ENCODE data around the gene CCL26. TPM values are rescaled to one million over a fixed set of nuclear protein-coding genes. Genes with fewer than 3 reads are reported as not detected.

The CCL26 gene
- total RNA-seq, 1 experiment from 2014 or later: not detected

GRCh38 chr7:75811894-75812678 lies 40.1 kb upstream of the CCL26 start:
- H3K27me3 ChIP-seq (ENCODE audit: insufficient read depth, low read depth): peaks cover 11% of the 10 kb centered on the region
- H3K4me3 ChIP-seq: no peak overlapping the region
- H3K27ac ChIP-seq: no peak overlapping the region
- no peaks in the 10 kb centered on the region for H3K9me2 ChIP-seq (ENCODE audit: insufficient read depth)
- ChIA-PET POLR2A (ENCODE audit: unreplicated experiment) (interaction anchor here (0.6 to 0.7 kb wide), 2 partner anchors 57 to 59 kb away, joined by 3 read pairs; no protein-coding TSS in a partner anchor), CTCF (interaction anchor here (0.7 kb wide), 1 partner anchor 366 kb away, joined by 3 read pairs; no protein-coding TSS in a partner anchor)
- no peaks in the 10 kb centered on the region for H4K20me1 ChIP-seq (ENCODE audit: insufficient read depth)
- no peaks in the 10 kb centered on the region for H3K79me2 ChIP-seq (ENCODE audit: low read depth)
- H2AFZ ChIP-seq: no peak overlapping the region
- TF ChIP-seq, protein P1, sequence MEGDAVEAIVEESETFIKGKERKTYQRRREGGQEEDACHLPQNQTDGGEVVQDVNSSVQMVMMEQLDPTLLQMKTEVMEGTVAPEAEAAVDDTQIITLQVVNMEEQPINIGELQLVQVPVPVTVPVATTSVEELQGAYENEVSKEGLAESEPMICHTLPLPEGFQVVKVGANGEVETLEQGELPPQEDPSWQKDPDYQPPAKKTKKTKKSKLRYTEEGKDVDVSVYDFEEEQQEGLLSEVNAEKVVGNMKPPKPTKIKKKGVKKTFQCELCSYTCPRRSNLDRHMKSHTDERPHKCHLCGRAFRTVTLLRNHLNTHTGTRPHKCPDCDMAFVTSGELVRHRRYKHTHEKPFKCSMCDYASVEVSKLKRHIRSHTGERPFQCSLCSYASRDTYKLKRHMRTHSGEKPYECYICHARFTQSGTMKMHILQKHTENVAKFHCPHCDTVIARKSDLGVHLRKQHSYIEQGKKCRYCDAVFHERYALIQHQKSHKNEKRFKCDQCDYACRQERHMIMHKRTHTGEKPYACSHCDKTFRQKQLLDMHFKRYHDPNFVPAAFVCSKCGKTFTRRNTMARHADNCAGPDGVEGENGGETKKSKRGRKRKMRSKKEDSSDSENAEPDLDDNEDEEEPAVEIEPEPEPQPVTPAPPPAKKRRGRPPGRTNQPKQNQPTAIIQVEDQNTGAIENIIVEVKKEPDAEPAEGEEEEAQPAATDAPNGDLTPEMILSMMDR (conservative IDR thresholded peaks at IDR 0.05): no peak
- TF ChIP-seq EZH2 (IDR thresholded peaks at IDR 0.05; ENCODE audit: low read depth): no peak
- H3F3A ChIP-seq (ENCODE audit: insufficient read depth, low read depth): no peaks in the 10 kb centered on the region
- no peaks in the 10 kb centered on the region for H3K9me3 ChIP-seq (ENCODE audit: insufficient read depth, low read depth)
- H3K36me3 ChIP-seq (ENCODE audit: low read depth): no peaks in the 10 kb centered on the region
- H3K4me1 ChIP-seq (replicated peaks; ENCODE audit: insufficient read depth): no peaks in the 10 kb centered on the region
- intact Hi-C loops (cut with micrococcal nuclease; ENCODE audit: unreplicated experiment): no loop called here
- H3K4me2 ChIP-seq: no peak overlapping the region
- no peak for DNase-seq
- no TSS peak for BruUV-seq (replicated peaks)

- Histone ChIP-seq H3F3A (ENCODE audit: insufficient read depth, low read depth) (no peaks in the 10 kb centered on the region), H3K9me3 (ENCODE audit: insufficient read depth, low read depth) (peaks cover 6% of the 10 kb centered on the region; the same call in 1 of the 2 replicates), H3K79me2 (ENCODE audit: low read depth) (no peaks in the 10 kb centered on the region), H3K27me3 (ENCODE audit: insufficient read depth, low read depth) (peaks cover 2% of the 10 kb centered on the region; the same call in 1 of the 2 replicates), H2AFZ (no peak overlapping the region), H3K4me3 (no peak overlapping the region), H3K4me1 (replicated peaks; ENCODE audit: insufficient read depth) (no peaks in the 10 kb centered on the region), H4K20me1 (ENCODE audit: insufficient read depth) (no peaks in the 10 kb centered on the region), H3K36me3 (ENCODE audit: low read depth) (no peaks in the 10 kb centered on the region), H3K9me2 (ENCODE audit: insufficient read depth) (no peaks in the 10 kb centered on the region), H3K4me2 (no peak overlapping the region), H3K27ac (no peak overlapping the region)
- no peak for DNase-seq
- POLR2A ChIA-PET (ENCODE audit: unreplicated experiment): no interaction called here
- intact Hi-C loops (cut with micrococcal nuclease; ENCODE audit: unreplicated experiment): no loop called here
- CTCF ChIA-PET: no interaction called here
- no TSS peak for BruUV-seq (replicated peaks)
- TF ChIP-seq, protein P1 (conservative IDR thresholded peaks at IDR 0.05): no peak
- TF ChIP-seq EZH2 (IDR thresholded peaks at IDR 0.05; ENCODE audit: low read depth): no peak
These were observed 37.4 kb upstream of the CCL26 start for GRCh38 chr7:75809396-75809795.

- ChIA-PET POLR2A (ENCODE audit: unreplicated experiment) (no interaction called here), CTCF (no interaction called here)
- no peaks in the 10 kb centered on the region for H3K4me1 ChIP-seq (replicated peaks; ENCODE audit: insufficient read depth)
- H3K9me3 ChIP-seq (ENCODE audit: insufficient read depth, low read depth): peaks cover 6% of the 10 kb centered on the region; the same call in 1 of the 2 replicates
- no peak overlapping the region for H3K4me3 ChIP-seq
- no peaks in the 10 kb centered on the region for H3K9me2 ChIP-seq (ENCODE audit: insufficient read depth)
- no peaks in the 10 kb centered on the region for H4K20me1 ChIP-seq (ENCODE audit: insufficient read depth)
- H2AFZ ChIP-seq: no peak overlapping the region
- no peaks in the 10 kb centered on the region for H3K27me3 ChIP-seq (ENCODE audit: insufficient read depth, low read depth)
- H3F3A ChIP-seq (ENCODE audit: insufficient read depth, low read depth): no peaks in the 10 kb centered on the region
- no peak for DNase-seq
- TF ChIP-seq EZH2 (IDR thresholded peaks at IDR 0.05; ENCODE audit: low read depth): no peak
- TF ChIP-seq, protein P1 (conservative IDR thresholded peaks at IDR 0.05): no peak
- no peaks in the 10 kb centered on the region for H3K36me3 ChIP-seq (ENCODE audit: low read depth)
- intact Hi-C loops (cut with micrococcal nuclease; ENCODE audit: unreplicated experiment): no loop called here
- no peak overlapping the region for H3K27ac ChIP-seq
- no TSS peak for BruUV-seq (replicated peaks)
- H3K79me2 ChIP-seq (ENCODE audit: low read depth): no peaks in the 10 kb centered on the region
- H3K4me2 ChIP-seq: no peak overlapping the region
These were observed 36.1 kb upstream of the CCL26 start for GRCh38 chr7:75808106-75808505.
